ENCODE results near the gene FADS1. TPM values are rescaled to one million over a fixed set of nuclear protein-coding genes. Genes with fewer than 3 reads are reported as not detected.

The FADS1 gene
- total and polyA plus RNA-seq, 2 donors (not counting 3 experiments of a cell fraction or from before 2014, with no cell fraction given): 110 to 121 TPM

GRCh38 chr11:61860054-61860903 lies 43.5 kb upstream of the FADS1 start:
- DNase-seq (ENCODE audit: low read depth, low spot score): no peak
- BruUV-seq (replicated peaks): no TSS peak
- Histone ChIP-seq H4K20me1 (replicated peaks; ENCODE audit: control insufficient read depth, extremely low read depth, insufficient read depth, low read length) (no peaks in the 10 kb centered on the region), H2AFZ (ENCODE audit: low read depth, low read length) (no peak overlapping the region), H3K4me2 (ENCODE audit: insufficient read depth, low read length) (no peak overlapping the region), H3K27me3 (ENCODE audit: control insufficient read depth in 2 of 2, insufficient read depth in 2 of 2, low read length in 2 of 2) (no peaks in the 10 kb centered on the region), H3K79me2 (ENCODE audit: control insufficient read depth, insufficient read depth, low read length) (no peaks in the 10 kb centered on the region), H3K4me1 (ENCODE audit: control insufficient read depth, extremely low read depth, insufficient read depth, low read length) (no peaks in the 10 kb centered on the region), H3K9me1 (replicated peaks; ENCODE audit: control insufficient read depth, extremely low read depth, insufficient read depth, low read length) (no peaks in the 10 kb centered on the region), H3K27ac (ENCODE audit: insufficient read depth, low read depth, low read length) (no peak overlapping the region), H3K9me3 (replicated peaks; ENCODE audit: control insufficient read depth, insufficient read depth, low read length) (no peaks in the 10 kb centered on the region), H3K9ac (replicated peaks; ENCODE audit: extremely low read depth, insufficient read depth, low read length) (no peak overlapping the region), H3K36me3 (ENCODE audit: control insufficient read depth in 2 of 2, extremely low read depth in 1 of 2, insufficient read depth in 2 of 2, low read length in 2 of 2) (peaks cover 24 to 52% of the 10 kb centered on the region in 2 experiments), H3K4me3 (replicated peaks in 1 of 3; ENCODE audit: insufficient read depth in 1 of 3, low read depth in 1 of 3, low read length in 3 of 3) (no peak overlapping the region)
- no peak for FAIRE-seq
- ChIA-PET CTCF (no interaction called here), POLR2A (no interaction called here)
- dilution Hi-C loops (cut with MboI; ENCODE audit: extremely low pct_ligation_motif_present, low sequenced_read_pairs): no loop called here
- TF ChIP-seq FOS (IDR thresholded peaks at IDR 0.05; ENCODE audit: borderline replicate concordance, insufficient read depth, low read length): no peak
- intact Hi-C loops (cut with micrococcal nuclease): no loop called here

GRCh38 chr11:61855939-61856680 lies 39.3 kb upstream of the FADS1 start:
- no peak overlapping the region for H3K4me2 ChIP-seq (ENCODE audit: insufficient read depth, low read length)
- no peaks in the 10 kb centered on the region for H3K9me1 ChIP-seq (replicated peaks; ENCODE audit: control insufficient read depth, extremely low read depth, insufficient read depth, low read length)
- DNase-seq (ENCODE audit: low read depth, low spot score) (no peak), FAIRE-seq (no peak)
- intact Hi-C loops (cut with micrococcal nuclease): no loop called here
- H2AFZ ChIP-seq (ENCODE audit: low read depth, low read length): no peak overlapping the region
- no peak overlapping the region for H3K27ac ChIP-seq (ENCODE audit: insufficient read depth, low read depth, low read length)
- POLR2A ChIA-PET: no interaction called here
- no peaks in the 10 kb centered on the region for H4K20me1 ChIP-seq (replicated peaks; ENCODE audit: control insufficient read depth, extremely low read depth, insufficient read depth, low read length)
- no peaks in the 10 kb centered on the region for H3K27me3 ChIP-seq (ENCODE audit: control insufficient read depth in 2 of 2, insufficient read depth in 2 of 2, low read length in 2 of 2)
- no peaks in the 10 kb centered on the region for H3K4me1 ChIP-seq (ENCODE audit: control insufficient read depth, extremely low read depth, insufficient read depth, low read length)
- no peak overlapping the region for H3K4me3 ChIP-seq (replicated peaks in 1 of 3; ENCODE audit: insufficient read depth in 1 of 3, low read depth in 1 of 3, low read length in 3 of 3)
- no TSS peak for BruUV-seq (replicated peaks)
- peaks cover 38 to 46% of the 10 kb centered on the region in 2 experiments for H3K36me3 ChIP-seq (ENCODE audit: control insufficient read depth in 2 of 2, extremely low read depth in 1 of 2, insufficient read depth in 2 of 2, low read length in 2 of 2)
- peaks cover 9% of the 10 kb centered on the region for H3K79me2 ChIP-seq (ENCODE audit: control insufficient read depth, insufficient read depth, low read length)
- no peak for TF ChIP-seq JUN (IDR thresholded peaks at IDR 0.05; ENCODE audit: borderline replicate concordance, insufficient read depth, insufficient read length, low read depth)
- TF ChIP-seq MYC (IDR thresholded peaks at IDR 0.05; ENCODE audit: low read depth, low read length): no peak
- no peak for TF ChIP-seq FOS (IDR thresholded peaks at IDR 0.05; ENCODE audit: borderline replicate concordance, insufficient read depth, low read length)
- TF ChIP-seq GATA2 (IDR thresholded peaks at IDR 0.05; ENCODE audit: insufficient read depth, insufficient read length, low read depth, low read length): no peak
- TF ChIP-seq EZH2 (IDR thresholded peaks at IDR 0.05; ENCODE audit: borderline replicate concordance, low read depth, low read length, severe bottlenecking): no peak
- no peak for TF ChIP-seq POLR2A (IDR thresholded peaks at IDR 0.05; ENCODE audit: low read depth, low read length)
- no peak for TF ChIP-seq MAX (IDR thresholded peaks at IDR 0.05; ENCODE audit: insufficient read depth, insufficient read length)
- dilution Hi-C loops (cut with MboI; ENCODE audit: extremely low pct_ligation_motif_present, low sequenced_read_pairs): no loop called here
- CTCF ChIA-PET: no interaction called here
- no peak overlapping the region for H3K9ac ChIP-seq (replicated peaks; ENCODE audit: extremely low read depth, insufficient read depth, low read length)
- H3K9me3 ChIP-seq (replicated peaks; ENCODE audit: control insufficient read depth, insufficient read depth, low read length): no peaks in the 10 kb centered on the region

Data from endothelial cell of umbilical vein (primary cell).